Measurements from ENCODE around the gene RO60.
A peak's percentile ranks its signal among the peaks of the same experiment; 100 is the strongest.
"Not testable (repeated sequence)": the region's sequence is repeated elsewhere in the genome, so short reads cannot be mapped to it uniquely, and the experiment has no call there.

RO60 gene

DNA sequence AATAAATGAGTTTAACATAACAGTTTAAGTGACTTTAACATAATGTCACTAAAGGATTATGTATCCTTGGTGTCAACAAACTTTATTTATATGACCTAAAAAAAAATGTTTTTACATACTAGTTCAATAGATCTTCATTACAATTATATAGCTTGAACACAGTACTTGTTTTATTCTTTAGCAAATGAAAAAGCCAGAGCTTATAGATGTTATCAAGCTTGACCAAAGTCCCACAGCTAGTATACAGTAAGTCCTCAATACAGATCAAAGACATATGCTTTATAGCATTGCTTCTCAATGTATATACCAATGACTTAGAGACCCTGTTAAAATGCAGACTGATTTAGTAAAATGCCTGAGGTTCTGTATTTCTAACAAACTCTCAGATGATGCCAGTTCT, 42.6 kb upstream of the RO60 start:
- H3K4me3 ChIP-seq (ENCODE audit: low read depth, low read length), result no peak overlapping the region
- TF ChIP-seq, protein P1, sequence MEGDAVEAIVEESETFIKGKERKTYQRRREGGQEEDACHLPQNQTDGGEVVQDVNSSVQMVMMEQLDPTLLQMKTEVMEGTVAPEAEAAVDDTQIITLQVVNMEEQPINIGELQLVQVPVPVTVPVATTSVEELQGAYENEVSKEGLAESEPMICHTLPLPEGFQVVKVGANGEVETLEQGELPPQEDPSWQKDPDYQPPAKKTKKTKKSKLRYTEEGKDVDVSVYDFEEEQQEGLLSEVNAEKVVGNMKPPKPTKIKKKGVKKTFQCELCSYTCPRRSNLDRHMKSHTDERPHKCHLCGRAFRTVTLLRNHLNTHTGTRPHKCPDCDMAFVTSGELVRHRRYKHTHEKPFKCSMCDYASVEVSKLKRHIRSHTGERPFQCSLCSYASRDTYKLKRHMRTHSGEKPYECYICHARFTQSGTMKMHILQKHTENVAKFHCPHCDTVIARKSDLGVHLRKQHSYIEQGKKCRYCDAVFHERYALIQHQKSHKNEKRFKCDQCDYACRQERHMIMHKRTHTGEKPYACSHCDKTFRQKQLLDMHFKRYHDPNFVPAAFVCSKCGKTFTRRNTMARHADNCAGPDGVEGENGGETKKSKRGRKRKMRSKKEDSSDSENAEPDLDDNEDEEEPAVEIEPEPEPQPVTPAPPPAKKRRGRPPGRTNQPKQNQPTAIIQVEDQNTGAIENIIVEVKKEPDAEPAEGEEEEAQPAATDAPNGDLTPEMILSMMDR (IDR thresholded peaks at IDR 0.05; ENCODE audit: low read depth, low read length, missing control alignments), result no peak
- H3K27me3 ChIP-seq (replicated peaks), result no peaks in the 10 kb centered on the region
- no peak overlapping the region for H3K27ac ChIP-seq
- in situ Hi-C loops (cut with HindIII; ENCODE audit: low pct_ligation_motif_present, low sequenced_read_pairs), result loop anchor here (25.0 kb wide), 1 partner anchor 204 kb away; the partner anchor contains the start of gene RGS2
- no peak for DNase-seq
- peaks cover 2% of the 10 kb centered on the region for H3K36me3 ChIP-seq (replicated peaks)

DNA sequence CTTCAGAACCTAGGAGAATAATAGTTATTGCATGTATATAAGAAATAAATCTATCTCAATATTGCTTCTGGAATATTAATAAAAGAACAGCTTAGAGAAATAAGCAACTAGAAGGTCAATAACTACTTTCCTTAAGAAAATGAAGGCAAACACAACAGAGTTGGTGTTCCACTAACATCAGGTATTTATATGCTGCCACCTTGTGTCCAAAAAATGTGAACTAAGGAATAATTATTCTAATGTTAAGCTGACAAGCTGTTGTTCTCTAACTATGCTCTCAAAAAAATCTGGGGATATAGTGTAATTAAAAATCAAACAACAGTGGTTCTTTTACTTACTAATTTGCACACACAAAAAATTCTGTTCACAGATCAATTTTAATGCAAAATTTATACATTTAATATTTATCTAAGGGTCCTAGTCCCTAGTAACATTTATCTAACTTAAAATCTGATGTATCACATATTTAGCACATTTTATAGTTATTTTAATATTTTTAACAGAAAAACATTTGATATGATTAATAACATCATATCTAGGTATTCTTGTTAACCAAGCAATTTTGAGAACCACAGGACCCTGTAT, 39.9 kb upstream of the RO60 start:
- no peaks in the 10 kb centered on the region for H3K27me3 ChIP-seq (replicated peaks)
- TF ChIP-seq, protein P1 (IDR thresholded peaks at IDR 0.05; ENCODE audit: low read depth, low read length, missing control alignments), result peak; percentile 18
- in situ Hi-C loops (cut with HindIII; ENCODE audit: low pct_ligation_motif_present, low sequenced_read_pairs), result loop anchor here (25.0 kb wide), 1 partner anchor 207 kb away; the partner anchor contains the start of gene RGS2
- peaks cover 2% of the 10 kb centered on the region for H3K36me3 ChIP-seq (replicated peaks)
- peak; percentile 6 for DNase-seq
- H3K27ac ChIP-seq, result no peak overlapping the region
- no peak overlapping the region for H3K4me3 ChIP-seq (ENCODE audit: low read depth, low read length)

DNA sequence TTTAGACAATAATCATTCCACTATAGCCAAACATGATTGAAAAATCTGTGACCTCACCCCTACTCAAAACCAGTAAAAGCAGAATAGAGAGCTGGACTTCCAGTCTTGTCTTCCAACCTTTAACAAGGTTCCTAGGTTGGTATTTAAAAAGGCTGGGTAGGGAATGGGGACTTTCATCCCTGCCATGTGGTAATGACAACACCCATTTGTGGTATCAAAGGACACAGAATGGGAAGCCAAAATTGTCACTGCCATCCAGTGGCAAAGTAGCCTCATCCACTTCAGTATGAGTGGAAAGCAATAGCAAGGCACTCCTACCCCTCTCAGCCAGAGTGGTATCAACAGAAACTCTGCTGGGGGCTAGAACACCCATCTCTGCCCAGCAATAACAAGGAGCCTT, 34.2 kb upstream of the RO60 start:
- Histone ChIP-seq H3K36me3 (replicated peaks) (no peaks in the 10 kb centered on the region), H3K27ac (no peak overlapping the region), H3K27me3 (replicated peaks) (no peaks in the 10 kb centered on the region), H3K4me3 (ENCODE audit: low read depth, low read length) (no peak overlapping the region)
- TF ChIP-seq, protein P1 (IDR thresholded peaks at IDR 0.05; ENCODE audit: low read depth, low read length, missing control alignments), result no peak
- DNase-seq, result no peak
- in situ Hi-C loops (cut with HindIII; ENCODE audit: low pct_ligation_motif_present, low sequenced_read_pairs), result no loop called here

DNA sequence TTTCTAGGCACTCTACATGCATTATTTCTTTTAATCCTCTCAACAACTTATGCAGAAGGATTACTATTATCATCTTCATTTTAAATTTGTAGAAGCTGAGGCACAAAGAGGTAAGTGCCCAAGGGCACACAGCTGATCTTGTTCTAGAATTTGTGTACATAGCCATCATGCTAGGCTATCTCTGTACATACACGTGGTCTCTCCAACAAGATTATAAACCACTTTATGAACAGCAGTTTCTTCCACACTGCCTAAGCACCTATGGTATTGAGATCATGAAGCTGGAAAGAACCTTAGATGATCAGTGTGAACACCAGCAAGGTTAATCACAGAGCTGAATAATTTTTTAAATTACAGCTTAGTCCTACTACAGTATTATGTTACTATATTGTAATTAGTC, 29.1 kb upstream of the RO60 start:
- H3K36me3 ChIP-seq (replicated peaks), result no peaks in the 10 kb centered on the region
- in situ Hi-C loops (cut with HindIII; ENCODE audit: low pct_ligation_motif_present, low sequenced_read_pairs), result no loop called here
- H3K4me3 ChIP-seq (ENCODE audit: low read depth, low read length), result no peak overlapping the region
- DNase-seq, result no peak
- H3K27ac ChIP-seq, result no peak overlapping the region
- no peaks in the 10 kb centered on the region for H3K27me3 ChIP-seq (replicated peaks)
- TF ChIP-seq, protein P1 (IDR thresholded peaks at IDR 0.05; ENCODE audit: low read depth, low read length, missing control alignments), result no peak

DNA sequence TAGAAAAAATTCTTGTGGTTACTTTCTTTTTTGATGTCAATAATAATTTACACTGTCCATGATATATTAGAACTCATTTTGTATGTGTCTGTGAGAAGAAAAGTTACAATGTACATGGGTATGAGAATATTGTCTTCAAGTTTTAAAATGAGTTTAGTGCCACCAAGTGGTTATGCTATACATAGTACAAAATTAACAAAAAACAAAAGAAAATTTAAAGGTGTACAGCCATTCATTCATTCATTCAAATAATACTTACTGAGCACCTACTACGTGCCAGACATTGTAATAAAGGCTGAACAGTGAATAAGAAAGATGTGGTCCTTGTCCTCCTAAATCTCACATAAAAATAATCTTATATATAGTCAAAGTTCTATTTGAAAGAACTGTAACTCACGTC, 28.0 kb upstream of the RO60 start:
- DNase-seq, result no peak
- H3K4me3 ChIP-seq (ENCODE audit: low read depth, low read length), result no peak overlapping the region
- H3K36me3 ChIP-seq (replicated peaks), result no peaks in the 10 kb centered on the region
- TF ChIP-seq, protein P1 (IDR thresholded peaks at IDR 0.05; ENCODE audit: low read depth, low read length, missing control alignments), result peak; percentile 19
- H3K27ac ChIP-seq, result no peak overlapping the region
- in situ Hi-C loops (cut with HindIII; ENCODE audit: low pct_ligation_motif_present, low sequenced_read_pairs), result no loop called here
- H3K27me3 ChIP-seq (replicated peaks), result no peaks in the 10 kb centered on the region

DNA sequence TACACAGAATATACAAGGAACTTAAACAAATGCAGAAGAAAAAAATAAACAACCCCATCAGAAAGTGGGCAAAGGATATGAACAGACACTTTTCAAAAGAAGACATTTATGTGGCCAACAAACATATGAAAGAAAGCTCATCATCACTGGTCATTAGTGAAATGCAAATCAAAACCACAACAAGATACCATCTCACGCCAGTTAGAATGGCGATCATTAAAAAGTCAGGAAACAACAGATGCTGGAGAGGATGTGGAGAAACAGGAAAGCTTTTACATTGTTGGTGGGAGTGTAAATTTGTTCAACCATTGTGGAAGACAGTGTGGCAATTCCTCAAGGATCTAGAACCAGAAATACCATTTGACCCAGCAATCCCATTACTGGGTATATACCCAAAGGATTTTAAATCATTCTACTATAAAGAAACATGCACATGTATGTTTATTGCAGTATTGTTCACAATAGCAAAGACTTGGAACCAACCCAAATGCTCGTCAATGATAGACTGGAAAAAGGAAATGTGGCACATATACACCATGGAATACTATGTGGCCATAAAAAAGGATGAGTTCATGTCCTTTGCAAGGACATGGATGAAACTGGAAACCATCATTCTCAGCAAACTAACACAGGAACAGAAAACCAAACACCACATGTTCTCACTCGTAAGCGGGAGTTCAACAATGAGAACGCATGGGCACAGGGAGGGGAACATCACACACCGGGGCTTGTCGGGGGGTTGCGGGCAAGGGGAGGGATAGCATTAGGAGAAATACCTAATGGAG, 26.6 kb upstream of the RO60 start:
- H3K36me3 ChIP-seq (replicated peaks); H3K27ac ChIP-seq; H3K27me3 ChIP-seq (replicated peaks); H3K4me3 ChIP-seq (ENCODE audit: low read depth, low read length); in situ Hi-C loops (cut with HindIII; ENCODE audit: low pct_ligation_motif_present, low sequenced_read_pairs); DNase-seq: not testable (repeated sequence)

All from brain microvascular endothelial cell (primary cell).